Hematopoietic multipotent progenitor cell treated with erythropoietin and hydrocortisone succinate and interleukin-3 and kit ligand, for 4 days (in vitro differentiated cells): ENCODE results near the gene ITGA11.

Source experiments
- DNase-seq: peaks from one replicate; pipeline ENCODE4 v3.0.0-alpha.2; 2015

ITGA11 gene

GRCh38 chr15:68262514-68263356 is 169.2 kb downstream of the ITGA11 start:
- DNase-seq = no peak

- DNase-seq = no peak
Observed at GRCh38 chr15:68261980-68262379, 170.0 kb downstream of the ITGA11 start.

GRCh38 chr15:68261241-68261640 is 170.7 kb downstream of the ITGA11 start:
- DNase-seq = no peak

- no peak for DNase-seq
Observed at GRCh38 chr15:68259883-68260282, 172.1 kb downstream of the ITGA11 start.

- no peak for DNase-seq
Observed at GRCh38 chr15:68258692-68259091, 173.3 kb downstream of the ITGA11 start.

GRCh38 chr15:68256675-68257450 is 175.1 kb downstream of the ITGA11 start:
- peak; percentile 94 for DNase-seq

- DNase-seq = peak; percentile 93
Observed at GRCh38 chr15:68252925-68253534, 178.9 kb downstream of the ITGA11 start.

GRCh38 chr15:68249058-68249713 is 182.8 kb downstream of the ITGA11 start:
- no peak for DNase-seq
